ENCODE results near the gene GAS2.

GAS2 gene

DNA sequence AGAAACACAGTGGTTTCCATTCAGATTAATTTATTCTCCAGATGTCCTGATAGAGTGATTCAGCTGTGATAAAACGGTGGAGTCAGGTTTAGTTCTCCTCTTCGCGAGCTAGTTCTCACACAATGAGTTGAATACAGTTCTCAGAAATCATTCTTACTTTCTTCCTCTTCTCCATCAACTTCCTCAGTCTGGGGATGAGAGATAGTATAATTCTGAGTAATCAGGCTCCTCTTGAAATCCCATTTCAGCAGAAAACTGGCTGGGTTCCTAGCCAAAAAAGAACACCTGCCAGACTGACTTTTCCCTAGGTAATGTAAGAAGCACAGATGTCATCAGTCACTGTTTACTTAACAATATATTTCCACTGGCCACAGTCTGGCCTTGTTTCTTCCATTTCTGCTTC is 86.5 kb downstream of the GAS2 start:
- POLR2A ChIA-PET: no interaction called here

DNA sequence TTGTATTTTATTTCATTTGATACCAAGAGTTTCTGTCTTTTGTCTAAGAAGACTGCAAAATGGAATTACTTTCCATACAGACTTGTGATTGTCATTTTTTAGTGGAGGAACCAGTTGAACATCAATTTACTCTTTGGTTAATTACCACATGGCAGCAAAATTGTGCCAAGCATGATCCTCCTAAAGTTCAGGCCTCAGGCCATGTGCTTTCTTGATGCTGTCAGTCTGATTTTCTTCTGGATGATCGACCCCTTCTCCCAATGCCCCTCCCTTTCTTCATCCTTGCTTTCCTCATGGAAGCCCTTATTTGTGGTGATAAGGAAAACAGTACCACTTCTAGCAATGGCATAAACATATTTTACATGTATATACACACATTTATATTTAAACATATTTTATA is 87.0 kb downstream of the GAS2 start:
- H3K27ac ChIP-seq (ENCODE audit: extremely low read depth, low read depth, low read length): no peak overlapping the region
- TF ChIP-seq, protein P1, sequence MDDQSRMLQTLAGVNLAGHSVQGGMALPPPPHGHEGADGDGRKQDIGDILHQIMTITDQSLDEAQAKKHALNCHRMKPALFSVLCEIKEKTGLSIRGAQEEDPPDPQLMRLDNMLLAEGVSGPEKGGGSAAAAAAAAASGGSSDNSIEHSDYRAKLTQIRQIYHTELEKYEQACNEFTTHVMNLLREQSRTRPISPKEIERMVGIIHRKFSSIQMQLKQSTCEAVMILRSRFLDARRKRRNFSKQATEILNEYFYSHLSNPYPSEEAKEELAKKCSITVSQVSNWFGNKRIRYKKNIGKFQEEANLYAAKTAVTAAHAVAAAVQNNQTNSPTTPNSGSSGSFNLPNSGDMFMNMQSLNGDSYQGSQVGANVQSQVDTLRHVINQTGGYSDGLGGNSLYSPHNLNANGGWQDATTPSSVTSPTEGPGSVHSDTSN (CRISPR knock-in tag; IDR thresholded peaks at IDR 0.05): no peak
- TF ChIP-seq ZNF596 (tag by site-specific recombination; IDR thresholded peaks at IDR 0.05) (no peak), ZNF202 (tag by site-specific recombination; IDR thresholded peaks at IDR 0.05; ENCODE audit: borderline replicate concordance) (no peak), ZNF302 (tag by site-specific recombination; IDR thresholded peaks at IDR 0.05; ENCODE audit: low read depth) (no peak), ZNF37A (tag by site-specific recombination; IDR thresholded peaks at IDR 0.05) (no peak), HOXC10 (CRISPR knock-in tag; IDR thresholded peaks at IDR 0.05) (no peak), ZNF777 (tag by site-specific recombination; IDR thresholded peaks at IDR 0.05; ENCODE audit: borderline replicate concordance) (no peak), KLF7 (tag by site-specific recombination; IDR thresholded peaks at IDR 0.05; ENCODE audit: borderline replicate concordance) (no peak), ZNF19 (tag by site-specific recombination; IDR thresholded peaks at IDR 0.05; ENCODE audit: low read depth) (no peak), IKZF3 (tag by site-specific recombination; IDR thresholded peaks at IDR 0.05) (no peak), SP7 (tag by site-specific recombination; IDR thresholded peaks at IDR 0.05) (no peak), ZNF792 (tag by site-specific recombination; IDR thresholded peaks at IDR 0.05) (no peak), ZXDB (tag by site-specific recombination; IDR thresholded peaks at IDR 0.05) (no peak), YY2 (tag by site-specific recombination; IDR thresholded peaks at IDR 0.05) (no peak), ZNF146 (tag by site-specific recombination; IDR thresholded peaks at IDR 0.05) (no peak)
- TF ChIP-seq, protein P2, sequence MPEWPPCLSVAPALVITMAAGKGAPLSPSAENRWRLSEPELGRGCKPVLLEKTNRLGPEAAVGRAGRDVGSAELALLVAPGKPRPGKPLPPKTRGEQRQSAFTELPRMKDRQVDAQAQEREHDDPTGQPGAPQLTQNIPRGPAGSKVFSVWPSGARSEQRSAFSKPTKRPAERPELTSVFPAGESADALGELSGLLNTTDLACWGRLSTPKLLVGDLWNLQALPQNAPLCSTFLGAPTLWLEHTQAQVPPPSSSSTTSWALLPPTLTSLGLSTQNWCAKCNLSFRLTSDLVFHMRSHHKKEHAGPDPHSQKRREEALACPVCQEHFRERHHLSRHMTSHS (tag by site-specific recombination; IDR thresholded peaks at IDR 0.05): no peak
- TF ChIP-seq, protein P3, sequence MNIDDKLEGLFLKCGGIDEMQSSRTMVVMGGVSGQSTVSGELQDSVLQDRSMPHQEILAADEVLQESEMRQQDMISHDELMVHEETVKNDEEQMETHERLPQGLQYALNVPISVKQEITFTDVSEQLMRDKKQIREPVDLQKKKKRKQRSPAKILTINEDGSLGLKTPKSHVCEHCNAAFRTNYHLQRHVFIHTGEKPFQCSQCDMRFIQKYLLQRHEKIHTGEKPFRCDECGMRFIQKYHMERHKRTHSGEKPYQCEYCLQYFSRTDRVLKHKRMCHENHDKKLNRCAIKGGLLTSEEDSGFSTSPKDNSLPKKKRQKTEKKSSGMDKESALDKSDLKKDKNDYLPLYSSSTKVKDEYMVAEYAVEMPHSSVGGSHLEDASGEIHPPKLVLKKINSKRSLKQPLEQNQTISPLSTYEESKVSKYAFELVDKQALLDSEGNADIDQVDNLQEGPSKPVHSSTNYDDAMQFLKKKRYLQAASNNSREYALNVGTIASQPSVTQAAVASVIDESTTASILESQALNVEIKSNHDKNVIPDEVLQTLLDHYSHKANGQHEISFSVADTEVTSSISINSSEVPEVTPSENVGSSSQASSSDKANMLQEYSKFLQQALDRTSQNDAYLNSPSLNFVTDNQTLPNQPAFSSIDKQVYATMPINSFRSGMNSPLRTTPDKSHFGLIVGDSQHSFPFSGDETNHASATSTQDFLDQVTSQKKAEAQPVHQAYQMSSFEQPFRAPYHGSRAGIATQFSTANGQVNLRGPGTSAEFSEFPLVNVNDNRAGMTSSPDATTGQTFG (tag by site-specific recombination; IDR thresholded peaks at IDR 0.05; ENCODE audit: borderline replicate concordance): no peak
- H3K4me3 ChIP-seq (ENCODE audit: low read depth, low read length): no peak overlapping the region
- ChIA-PET POLR2A (no interaction called here), CTCF (interaction anchor here (1.4 kb wide), 1 partner anchor 10 kb away, joined by 5 read pairs; no protein-coding TSS in a partner anchor)
- no peaks in the 10 kb centered on the region for H3K4me1 ChIP-seq (ENCODE audit: control insufficient read depth, insufficient read depth, low read length)
- no peaks in the 10 kb centered on the region for H3K36me3 ChIP-seq (ENCODE audit: control insufficient read depth in 2 of 2, insufficient read depth in 1 of 2, low read length in 2 of 2)
- H3K9me3 ChIP-seq (ENCODE audit: control insufficient read depth, insufficient read depth, low read depth, low read length): no peaks in the 10 kb centered on the region

More for the DNA sequence above, 86.5 kb downstream of the GAS2 start:
- Histone ChIP-seq H3K4me1 (ENCODE audit: control insufficient read depth, insufficient read depth, low read length) (no peaks in the 10 kb centered on the region), H3K27ac (ENCODE audit: extremely low read depth, low read depth, low read length) (no peak overlapping the region), H3K36me3 (ENCODE audit: control insufficient read depth in 2 of 2, insufficient read depth in 1 of 2, low read length in 2 of 2) (no peaks in the 10 kb centered on the region), H3K9me3 (ENCODE audit: control insufficient read depth, insufficient read depth, low read depth, low read length) (no peaks in the 10 kb centered on the region), H3K4me3 (ENCODE audit: low read depth, low read length) (no peak overlapping the region)
- CTCF ChIA-PET: interaction anchor here (1.4 kb wide), 1 partner anchor 11 kb away, joined by 5 read pairs; no protein-coding TSS in a partner anchor
- TF ChIP-seq ZNF140 (tag by site-specific recombination; IDR thresholded peaks at IDR 0.05) (no peak), ZNF146 (tag by site-specific recombination; IDR thresholded peaks at IDR 0.05) (no peak), ZNF311 (tag by site-specific recombination; IDR thresholded peaks at IDR 0.05; ENCODE audit: borderline replicate concordance) (no peak), PRDM1 (tag by site-specific recombination; IDR thresholded peaks at IDR 0.05) (no peak), ZNF433 (tag by site-specific recombination; IDR thresholded peaks at IDR 0.05; ENCODE audit: low read depth) (no peak), ZNF184 (tag by site-specific recombination; IDR thresholded peaks at IDR 0.05) (no peak), ZNF76 (tag by site-specific recombination; IDR thresholded peaks at IDR 0.05; ENCODE audit: borderline replicate concordance, low read depth) (no peak), ZNF175 (tag by site-specific recombination; IDR thresholded peaks at IDR 0.05) (no peak)
